ENCODE data around the gene P2RY8.
A peak's percentile ranks its signal among the peaks of the same experiment; 100 is the strongest.
"Not testable (repeated sequence)": the region's sequence is repeated elsewhere in the genome, so short reads cannot be mapped to it uniquely, and the experiment has no call there.

P2RY8 gene

GRCh38 chrX:1537031-1537715 is at the start of gene P2RY8:
TSS of gene P2RY8 (minus strand) at chrX:1537185. CDS start at chrX:1466558, 70,627 bp downstream.
- DNase-seq, result peak; percentile 87

GRCh38 chrX:1584237-1585011 is 47.4 kb upstream of the P2RY8 start:
- DNase-seq, result no peak

- peak; percentile 73 for DNase-seq
Measured at GRCh38 chrX:1582686-1583437, 45.9 kb upstream of the P2RY8 start.

- DNase-seq, result peak; percentile 82
Measured at GRCh38 chrX:1581132-1581531, 44.1 kb upstream of the P2RY8 start.

- DNase-seq, result no peak
Measured at GRCh38 chrX:1578511-1579173, 41.7 kb upstream of the P2RY8 start.

- no peak for DNase-seq
Measured at GRCh38 chrX:1577845-1578244, 40.9 kb upstream of the P2RY8 start.

- no peak for DNase-seq
Measured at GRCh38 chrX:1576201-1576992, 39.4 kb upstream of the P2RY8 start.

GRCh38 chrX:1574181-1574580 is 37.2 kb upstream of the P2RY8 start:
- not testable (repeated sequence) for DNase-seq

GRCh38 chrX:1564750-1565683 is 28.0 kb upstream of the P2RY8 start:
- DNase-seq, result peak; percentile 45

GRCh38 chrX:1564077-1564476 is 27.1 kb upstream of the P2RY8 start:
- DNase-seq, result not testable (repeated sequence)

- no peak for DNase-seq
Measured at GRCh38 chrX:1561164-1561563, 24.2 kb upstream of the P2RY8 start.

GRCh38 chrX:1558761-1559468 is 21.9 kb upstream of the P2RY8 start:
- DNase-seq, result no peak

GRCh38 chrX:1557442-1557841 is 20.5 kb upstream of the P2RY8 start:
- not testable (repeated sequence) for DNase-seq

GRCh38 chrX:1555370-1555769 is 18.4 kb upstream of the P2RY8 start:
- DNase-seq, result no peak

GRCh38 chrX:1554469-1555210 is 17.7 kb upstream of the P2RY8 start:
- no peak for DNase-seq

- no peak for DNase-seq
Measured at GRCh38 chrX:1551959-1552546, 15.1 kb upstream of the P2RY8 start.

- no peak for DNase-seq
Measured at GRCh38 chrX:1546691-1547251, 9.8 kb upstream of the P2RY8 start.

- no peak for DNase-seq
Measured at GRCh38 chrX:1545776-1546408, 8.9 kb upstream of the P2RY8 start.
